ENCODE data around the gene APBB2.

The APBB2 gene

DNA sequence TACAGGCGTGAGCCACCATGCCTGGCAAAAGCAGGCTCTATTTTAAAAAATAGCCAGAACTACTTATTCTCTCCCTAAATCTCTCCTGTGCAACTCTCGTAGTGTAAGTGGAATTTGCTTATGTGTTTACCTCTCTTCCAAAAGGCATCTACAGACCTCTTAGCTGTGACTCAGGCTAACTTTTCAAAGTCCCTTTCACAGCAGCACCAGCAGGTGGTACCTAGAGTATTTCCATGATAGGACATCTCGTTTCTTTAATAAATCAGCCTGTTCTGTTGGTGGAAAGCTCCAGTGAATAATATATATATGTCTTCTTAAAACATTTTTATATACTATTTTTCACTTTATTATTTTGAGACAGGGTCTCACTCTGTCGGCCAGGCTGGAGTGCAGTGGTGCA lies 375.6 kb downstream of the APBB2 start:
- TF ChIP-seq GATA2 (IDR thresholded peaks at IDR 0.05; ENCODE audit: low read depth, low read length) (no peak), GATA3 (IDR thresholded peaks at IDR 0.05; ENCODE audit: low read depth, low read length) (no peak)

DNA sequence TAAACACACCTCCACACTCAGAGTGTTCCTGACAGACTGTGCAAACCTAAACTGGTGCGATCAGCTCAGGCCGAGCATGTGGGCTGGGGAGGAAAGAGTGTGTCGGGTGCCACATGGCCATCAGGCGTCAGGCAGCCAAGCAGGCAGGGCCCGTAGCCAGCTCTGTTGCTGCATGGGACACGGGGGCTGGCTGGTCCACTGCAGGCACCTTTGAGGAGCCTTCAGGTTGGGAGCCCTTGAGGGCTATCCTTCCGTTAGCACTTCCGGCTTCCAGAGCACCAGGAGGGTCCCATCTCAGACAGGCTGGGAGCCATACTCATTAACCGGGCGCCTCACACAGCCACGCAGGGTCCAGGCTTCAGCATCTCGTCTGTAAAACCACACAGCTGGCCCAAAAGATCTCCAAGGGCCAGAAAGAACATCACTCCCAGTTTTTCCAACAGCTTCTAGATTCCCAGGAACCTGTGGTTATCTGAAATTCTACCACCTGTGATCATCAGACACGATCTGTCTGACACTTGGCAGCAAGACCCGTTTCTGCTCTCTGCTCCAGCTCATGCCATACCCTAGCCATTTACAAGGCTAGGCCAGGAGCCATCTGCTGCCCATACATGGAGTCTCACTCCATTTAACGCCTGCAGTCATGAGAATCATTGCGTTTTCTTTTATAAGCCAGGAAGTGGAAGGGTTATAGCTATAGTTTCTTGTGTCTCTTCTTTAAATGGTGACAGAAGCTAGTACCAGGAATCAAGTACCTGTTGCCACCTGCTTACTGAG lies 377.1 kb downstream of the APBB2 start:
- TF ChIP-seq GATA3 (IDR thresholded peaks at IDR 0.05; ENCODE audit: low read depth, low read length) = no peak
- TF ChIP-seq GATA2 (IDR thresholded peaks at IDR 0.05; ENCODE audit: low read depth, low read length) = no peak

DNA sequence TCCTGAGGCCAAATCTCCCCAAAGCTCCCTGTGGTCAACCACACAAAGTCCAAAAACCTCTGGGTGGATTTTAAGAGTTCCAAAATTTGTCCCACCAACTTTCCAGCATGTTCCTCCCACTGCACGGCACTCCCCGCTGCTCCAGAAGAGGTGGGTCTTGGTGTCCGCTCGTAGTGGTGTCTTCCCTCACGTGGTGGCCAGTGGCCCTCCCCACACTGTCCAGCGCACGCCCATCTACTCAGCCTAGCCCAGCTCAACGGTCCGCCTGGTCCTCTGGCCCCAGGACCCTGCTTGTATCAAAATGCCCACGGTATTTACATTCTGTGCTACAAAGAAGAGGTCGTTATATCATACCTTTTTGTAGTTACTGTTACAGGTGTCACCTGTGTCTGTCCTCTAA lies 381.1 kb downstream of the APBB2 start:
- TF ChIP-seq GATA2 (IDR thresholded peaks at IDR 0.05; ENCODE audit: low read depth, low read length) (no peak), GATA3 (IDR thresholded peaks at IDR 0.05; ENCODE audit: low read depth, low read length) (no peak)

DNA sequence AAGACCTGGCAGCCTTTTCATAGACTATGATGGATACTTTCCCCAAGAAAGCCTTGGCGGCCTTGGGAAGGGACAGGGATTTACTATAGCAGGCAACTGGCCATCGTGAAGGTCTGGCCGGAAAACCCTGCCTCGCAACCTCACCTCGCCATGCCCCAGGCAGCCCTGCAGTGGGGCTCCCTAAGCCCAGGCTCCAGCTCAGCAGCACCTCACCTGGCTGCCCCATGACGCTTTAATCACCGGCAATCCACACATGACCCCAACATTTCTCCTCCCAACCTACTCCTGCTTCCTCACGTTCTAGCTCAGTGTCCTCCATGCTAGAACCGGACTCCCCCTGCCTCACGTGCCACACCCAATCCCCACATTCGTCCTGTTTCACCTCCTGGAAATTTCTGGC lies 382.2 kb downstream of the APBB2 start:
- TF ChIP-seq GATA2 (IDR thresholded peaks at IDR 0.05; ENCODE audit: low read depth, low read length) (no peak), GATA3 (IDR thresholded peaks at IDR 0.05; ENCODE audit: low read depth, low read length) (no peak)

DNA sequence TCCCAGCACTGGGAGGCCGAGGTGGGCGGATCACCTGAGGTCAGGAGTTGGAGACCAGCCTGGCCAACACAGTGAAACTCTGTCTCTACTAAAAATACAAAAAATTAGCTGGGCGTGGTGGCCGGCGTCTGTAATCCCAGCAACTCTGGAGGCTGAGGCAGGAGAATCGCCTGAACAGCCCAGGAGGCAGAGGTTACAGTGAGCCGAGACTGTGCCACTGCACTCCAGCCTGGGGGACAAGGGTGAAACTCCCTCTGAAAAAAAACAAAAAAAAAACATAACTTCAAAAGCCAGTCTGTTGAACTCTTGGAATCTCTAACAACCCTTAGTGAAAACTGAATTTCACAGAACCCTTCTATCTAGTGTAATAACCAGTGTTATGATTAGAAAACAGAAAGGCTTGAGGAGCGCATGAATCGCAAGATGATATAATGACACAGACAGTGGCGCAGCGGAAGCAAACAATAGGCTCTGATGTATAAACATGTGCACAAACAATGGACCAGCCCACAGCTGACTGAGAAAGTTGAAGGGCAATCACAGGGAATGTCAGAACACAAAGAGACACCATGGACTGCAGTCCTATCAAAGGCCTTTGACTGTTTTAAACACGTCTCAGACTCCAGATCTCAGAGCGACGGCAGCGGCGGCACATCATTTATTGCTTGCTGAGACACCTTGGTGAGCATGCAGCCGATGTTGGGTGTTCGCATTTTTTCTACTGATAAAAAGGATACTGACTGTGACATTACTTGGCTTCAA lies 383.0 kb downstream of the APBB2 start:
- TF ChIP-seq GATA3 (IDR thresholded peaks at IDR 0.05; ENCODE audit: low read depth, low read length) (no peak), GATA2 (IDR thresholded peaks at IDR 0.05; ENCODE audit: low read depth, low read length) (no peak)

DNA sequence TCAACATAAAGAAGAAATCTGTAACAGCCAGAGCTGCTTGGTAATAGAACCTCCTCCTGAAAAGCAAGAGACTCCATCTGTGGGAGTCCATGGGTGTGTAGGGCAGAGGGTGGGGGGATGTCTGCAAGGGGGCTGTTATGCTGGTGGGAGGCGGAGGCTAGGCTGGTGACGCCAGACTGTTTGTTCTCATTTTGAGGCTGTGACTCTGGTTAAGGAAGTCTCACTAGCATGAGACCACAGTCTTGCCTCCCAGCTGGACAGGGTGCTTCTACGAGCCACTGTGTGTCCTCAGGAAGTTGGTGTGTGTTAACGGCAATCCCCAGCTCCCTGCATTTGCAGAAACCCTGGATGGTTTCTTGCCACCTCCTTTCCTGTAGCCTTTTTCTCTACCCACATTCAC lies 384.8 kb downstream of the APBB2 start:
- no peak for TF ChIP-seq GATA3 (IDR thresholded peaks at IDR 0.05; ENCODE audit: low read depth, low read length)
- no peak for TF ChIP-seq GATA2 (IDR thresholded peaks at IDR 0.05; ENCODE audit: low read depth, low read length)

DNA sequence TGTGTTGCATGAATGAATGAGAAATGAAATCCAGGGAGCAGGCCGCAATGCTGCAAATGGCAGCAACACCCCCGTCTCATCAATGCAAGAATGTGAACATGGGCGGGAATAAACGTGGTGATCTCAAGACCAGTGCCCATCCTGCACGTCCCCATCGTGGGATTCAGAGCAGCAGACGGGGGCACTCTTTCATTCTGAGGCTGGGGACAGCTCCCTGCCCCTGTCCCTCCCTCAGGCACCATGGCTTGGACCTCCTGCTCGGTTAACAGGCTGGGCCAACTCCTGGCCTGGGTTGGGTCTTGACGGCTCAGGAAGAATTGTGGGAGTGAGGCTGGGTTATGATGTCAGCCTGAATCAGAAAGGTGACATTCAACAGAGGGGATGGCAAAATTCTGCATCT lies 385.7 kb downstream of the APBB2 start:
- TF ChIP-seq GATA2 (IDR thresholded peaks at IDR 0.05; ENCODE audit: low read depth, low read length) (no peak), GATA3 (IDR thresholded peaks at IDR 0.05; ENCODE audit: low read depth, low read length) (no peak)

DNA sequence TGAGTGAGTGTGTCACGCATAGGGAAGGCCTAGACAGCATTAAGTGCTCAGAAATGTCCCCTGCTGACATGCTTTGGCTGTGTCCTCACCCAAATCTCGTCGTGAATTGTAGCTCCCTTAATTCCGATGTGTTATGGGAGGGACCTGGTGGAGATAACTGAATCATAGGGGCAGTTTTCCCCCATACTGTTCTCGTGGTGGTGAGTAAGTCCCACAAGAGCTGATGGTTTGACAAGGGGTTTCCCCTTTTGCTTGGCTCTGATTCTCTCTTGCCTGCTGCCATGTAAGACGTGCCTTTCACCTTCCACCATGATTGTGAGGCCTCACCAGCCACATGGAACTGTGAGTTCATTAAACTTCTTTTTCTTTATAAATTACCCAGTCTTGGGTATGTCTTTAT lies 386.6 kb downstream of the APBB2 start:
- TF ChIP-seq GATA3 (IDR thresholded peaks at IDR 0.05; ENCODE audit: low read depth, low read length) (no peak), GATA2 (IDR thresholded peaks at IDR 0.05; ENCODE audit: low read depth, low read length) (no peak)

DNA sequence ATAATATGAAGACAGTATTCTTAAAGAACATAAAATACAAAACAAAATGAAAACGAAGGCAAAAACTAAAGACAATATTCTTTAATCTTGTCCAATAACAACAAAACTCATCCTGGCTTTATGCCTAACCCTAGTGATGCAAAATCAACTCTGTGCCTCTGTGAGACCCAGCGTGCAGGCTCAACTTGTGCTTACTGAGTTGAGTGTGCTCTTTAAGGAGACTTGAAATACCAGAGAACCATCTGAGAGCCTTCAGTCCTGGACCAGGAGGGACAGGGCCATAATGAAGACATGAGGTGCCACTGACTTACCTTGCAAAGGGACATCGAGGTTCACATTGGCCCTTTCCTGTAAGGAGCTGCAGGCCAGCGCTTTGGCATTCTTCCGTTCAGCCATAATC lies 387.5 kb downstream of the APBB2 start:
- TF ChIP-seq GATA3 (IDR thresholded peaks at IDR 0.05; ENCODE audit: low read depth, low read length) = no peak
- TF ChIP-seq GATA2 (IDR thresholded peaks at IDR 0.05; ENCODE audit: low read depth, low read length) = no peak

DNA sequence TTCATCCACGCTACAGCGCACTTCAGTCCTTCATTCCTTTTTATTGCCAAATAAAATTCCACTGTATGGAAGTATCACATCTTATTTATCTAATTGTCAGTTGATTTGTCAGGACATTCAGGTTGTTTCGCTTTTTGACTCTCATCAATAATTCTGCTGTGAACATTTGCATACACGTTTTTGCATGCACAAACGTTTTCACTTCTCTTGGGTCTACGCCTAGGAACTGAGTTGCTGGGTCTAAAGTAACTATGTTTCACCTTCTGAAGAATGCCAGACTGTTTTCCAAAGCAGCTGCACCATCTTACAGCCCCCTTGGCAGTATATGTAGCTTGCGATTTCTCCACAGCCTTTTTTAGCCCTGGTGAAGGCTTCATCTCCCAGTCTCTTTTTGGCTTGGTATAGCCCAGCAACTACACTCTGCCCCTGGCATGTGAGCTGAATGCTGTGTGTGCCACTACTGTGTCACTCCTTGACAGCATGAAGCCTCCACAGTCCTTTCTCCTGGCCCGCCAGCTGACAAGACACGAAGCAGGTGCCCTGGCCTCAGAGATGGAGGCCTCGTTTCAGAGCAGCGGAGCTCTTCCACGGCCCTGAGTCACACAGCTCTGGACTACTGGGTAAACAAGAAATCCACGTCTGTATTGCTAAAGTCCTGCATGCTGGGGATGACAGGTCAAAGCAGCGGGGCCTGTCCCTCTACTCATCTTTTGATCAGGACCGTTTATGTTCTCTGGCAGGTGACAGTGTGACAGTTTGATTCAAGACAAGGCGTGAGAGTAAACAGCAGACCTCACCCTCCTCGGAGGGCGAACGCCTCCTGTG lies 389.1 kb downstream of the APBB2 start:
- TF ChIP-seq GATA3 (IDR thresholded peaks at IDR 0.05; ENCODE audit: low read depth, low read length) (no peak), GATA2 (IDR thresholded peaks at IDR 0.05; ENCODE audit: low read depth, low read length) (no peak)

DNA sequence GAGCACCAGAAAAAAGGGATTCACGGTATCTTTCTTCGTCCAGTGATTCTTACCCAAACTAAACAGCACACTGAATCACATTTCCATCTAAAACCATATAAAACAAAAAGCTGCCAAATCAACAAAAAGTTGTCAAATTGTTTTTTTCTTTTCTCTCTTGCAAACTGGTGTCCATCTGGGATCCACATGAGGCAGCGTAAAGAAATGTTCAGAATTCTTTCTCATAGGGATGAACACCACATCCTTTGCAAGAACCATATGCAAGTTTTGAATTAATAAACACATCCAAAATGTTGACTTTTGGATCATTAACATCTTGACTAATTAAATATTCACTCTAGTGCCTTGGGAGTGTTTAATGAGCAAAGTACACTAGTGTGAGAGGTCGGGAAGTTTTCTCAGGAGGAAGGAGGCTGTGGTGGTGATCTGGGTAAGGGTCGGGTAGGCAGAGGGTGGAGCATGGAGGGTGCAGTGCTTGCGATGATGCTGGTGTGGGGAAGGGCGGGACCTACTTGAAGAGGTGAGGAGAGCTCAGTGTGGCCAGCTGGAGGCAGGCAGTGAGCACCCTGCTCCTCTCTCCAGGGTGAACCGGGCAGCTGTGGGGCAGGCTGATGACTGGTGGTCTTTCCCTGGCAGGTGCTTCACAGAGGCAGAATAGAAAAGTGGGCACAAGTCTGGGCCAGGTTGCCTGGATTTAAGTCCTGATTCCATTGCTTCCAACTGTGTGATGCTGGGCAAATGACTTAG lies 391.7 kb downstream of the APBB2 start:
- no peak for TF ChIP-seq GATA2 (IDR thresholded peaks at IDR 0.05; ENCODE audit: low read depth, low read length)

DNA sequence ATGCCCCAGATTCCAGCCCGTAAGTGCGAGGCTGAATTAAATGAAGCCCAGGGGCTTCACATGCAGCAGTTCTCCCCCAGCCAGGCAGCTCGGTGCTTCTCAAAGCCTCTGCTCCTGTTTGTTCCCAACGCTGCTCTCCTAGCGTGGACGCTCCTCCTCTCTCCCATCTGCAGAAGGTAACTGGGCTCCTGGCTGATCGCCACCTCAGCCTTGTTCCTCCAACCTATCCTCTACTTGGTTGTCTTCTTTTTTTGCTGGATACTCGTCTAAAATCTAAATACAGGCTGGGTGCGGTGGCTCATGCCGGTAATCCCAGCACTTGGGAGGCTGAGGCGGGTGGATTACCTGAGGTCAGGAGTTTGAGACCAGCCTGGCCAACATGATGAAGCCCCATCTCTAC lies 394.2 kb downstream of the APBB2 start:
- TF ChIP-seq GATA3 (IDR thresholded peaks at IDR 0.05; ENCODE audit: low read depth, low read length) (no peak), GATA2 (IDR thresholded peaks at IDR 0.05; ENCODE audit: low read depth, low read length) (no peak)

DNA sequence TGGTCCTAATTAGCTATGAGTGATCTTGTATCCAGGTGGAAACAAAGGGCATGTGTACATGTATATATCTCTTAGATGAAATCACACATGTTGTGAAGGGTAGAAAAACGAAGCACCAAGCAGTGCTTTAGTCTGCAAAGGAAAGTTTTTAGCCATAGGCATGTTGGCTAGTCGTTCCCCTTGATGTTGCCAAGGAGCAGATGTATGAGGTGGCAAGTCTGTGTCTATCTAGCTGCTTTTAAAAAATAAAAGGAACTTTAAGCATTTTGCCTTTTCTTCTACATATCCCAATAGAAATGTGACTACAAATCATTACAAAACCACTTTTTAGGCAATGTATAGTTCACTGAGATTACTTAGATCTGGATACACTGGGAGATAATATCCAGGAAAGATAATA lies 401.5 kb downstream of the APBB2 start:
- TF ChIP-seq GATA3 (IDR thresholded peaks at IDR 0.05; ENCODE audit: low read depth, low read length) = no peak
- TF ChIP-seq GATA2 (IDR thresholded peaks at IDR 0.05; ENCODE audit: low read depth, low read length) = no peak

DNA sequence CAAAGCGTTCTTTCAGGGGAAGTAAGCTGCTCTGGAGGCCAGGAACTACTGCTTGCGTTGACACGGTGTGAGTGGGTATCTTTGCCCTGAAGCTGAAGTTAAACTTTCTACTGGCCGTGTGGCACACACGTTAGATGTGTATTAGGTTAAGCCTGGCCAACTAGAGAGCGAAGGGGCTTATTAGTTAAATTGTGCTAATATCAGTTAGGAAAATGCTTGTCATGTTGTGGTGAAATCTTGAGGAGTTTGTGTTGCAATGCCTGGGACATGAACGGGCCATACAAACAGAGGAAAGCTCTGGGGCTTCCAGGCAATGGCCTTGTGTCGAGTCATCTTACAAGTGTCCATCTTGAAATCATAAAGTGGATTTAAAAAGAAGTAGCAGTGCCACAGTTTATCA lies 402.0 kb downstream of the APBB2 start:
- TF ChIP-seq GATA2 (IDR thresholded peaks at IDR 0.05; ENCODE audit: low read depth, low read length) = no peak
- no peak for TF ChIP-seq GATA3 (IDR thresholded peaks at IDR 0.05; ENCODE audit: low read depth, low read length)
